Neural cell (in vitro differentiated cells): ENCODE measurements around the gene FMO2. TPM values are rescaled to one million over a fixed set of nuclear protein-coding genes. Genes with fewer than 3 reads are reported as not detected.

ENCODE experiments used
- H2AFZ ChIP-seq: fragments of 200-600, 300-800 bp; sonication (generic), shearing (Covaris generic); 2 replicates; pipeline ENCODE4 v1.6.0; 2014; ENCODE audit warnings: low read depth, mild to moderate bottlenecking, antibody characterized with exemption, low read length, moderate library complexity
- H3F3A ChIP-seq: fragments of 200-600 bp; shearing (Covaris generic); 2 replicates; pipeline ENCODE4 v1.6.1; 2016; ENCODE audit warnings: mild to moderate bottlenecking, moderate library complexity, mixed read lengths, antibody characterized with exemption, low read length; ENCODE audit not compliant: insufficient read depth, poor library complexity, severe bottlenecking
- H3K27ac ChIP-seq: fragments of 200-600, 300-800 bp; sonication (generic), shearing (Covaris generic); 2 replicates; pipeline ENCODE4 v1.5.1; 2014; ENCODE audit warnings: mild to moderate bottlenecking, low read length, moderate library complexity
- H3K27me3 ChIP-seq: fragments of 300-800, 200-600 bp; sonication (generic), shearing (Covaris generic); 2 replicates; pipeline ENCODE4 v1.6.0; 2014; ENCODE audit warnings: mild to moderate bottlenecking, low read depth, low read length, moderate library complexity; ENCODE audit not compliant: insufficient read depth
- H3K36me3 ChIP-seq: fragments of 300-800, 200-600 bp; sonication (generic), shearing (Covaris generic); 2 replicates; pipeline ENCODE4 v1.5.1; 2014; ENCODE audit warnings: mild to moderate bottlenecking, antibody characterized with exemption, low read length, moderate library complexity; ENCODE audit not compliant: insufficient read depth
- H3K4me2 ChIP-seq: fragments of 300-800, 200-600 bp; sonication (generic), shearing (Covaris generic); 2 replicates; pipeline ENCODE4 v1.6.0; 2014; ENCODE audit warnings: mild to moderate bottlenecking, low read length
- H3K4me3 ChIP-seq: fragments of 300-800, 200-600 bp; sonication (generic), shearing (Covaris generic); 2 replicates; pipeline ENCODE4 v1.5.1; 2014; ENCODE audit warnings: mild to moderate bottlenecking, low read length, moderate library complexity
- H3K79me2 ChIP-seq: fragments of 200-600 bp; shearing (Covaris generic); replicated peaks from 2 replicates; pipeline ENCODE4 v1.6.0; 2014; ENCODE audit warnings: mild to moderate bottlenecking, low read length, moderate library complexity; ENCODE audit not compliant: insufficient read depth
- H3K9ac ChIP-seq: fragments of 300-800, 200-600 bp; sonication (generic), shearing (Covaris generic); 2 replicates; pipeline ENCODE4 v1.6.1; 2016; ENCODE audit warnings: mild to moderate bottlenecking, low read length, mixed read lengths
- H3K9me2 ChIP-seq: fragments of 200-600 bp; shearing (Covaris generic); 2 replicates; pipeline ENCODE4 v1.6.1; 2016; ENCODE audit warnings: mild to moderate bottlenecking, low read length, mixed read lengths; ENCODE audit not compliant: insufficient read depth
- H3K9me3 ChIP-seq: fragments of 200-600, 300-800 bp; sonication (generic), shearing (Covaris generic); 2 replicates; pipeline ENCODE4 v1.6.1; 2016; ENCODE audit warnings: mild to moderate bottlenecking, mixed run types, low read length, moderate library complexity, mixed read lengths
- H4K20me1 ChIP-seq: fragments of 200-600 bp; shearing (Covaris generic); 2 replicates; pipeline ENCODE4 v1.6.1; 2016; ENCODE audit warnings: mild to moderate bottlenecking, mixed run types; ENCODE audit not compliant: insufficient read depth
- CTCF ChIP-seq: fragments of 450-650 bp; IDR thresholded peaks from 2 replicates; pipeline ENCODE4 v1.5.1; 2014; ENCODE audit warnings: antibody characterized with exemption, mild to moderate bottlenecking, moderate library complexity; ENCODE audit not compliant: poor library complexity, severe bottlenecking
- EP300 ChIP-seq: fragments of 450-650 bp; conservative IDR thresholded peaks from 2 replicates; pipeline ENCODE4 v1.6.1; 2014; ENCODE audit warnings: antibody characterized with exemption, mild to moderate bottlenecking, moderate library complexity; ENCODE audit not compliant: poor library complexity, severe bottlenecking
- EZH2 ChIP-seq: fragments of 200-600, 300-800 bp; shearing (Covaris generic), sonication (generic); IDR thresholded peaks from 2 replicates; pipeline ENCODE4 v1.6.1; 2014; ENCODE audit warnings: antibody characterized with exemption, low read length, borderline replicate concordance, mild to moderate bottlenecking; ENCODE audit not compliant: insufficient read depth, poor library complexity, severe bottlenecking
- MXI1 ChIP-seq: fragments of 450-650 bp; conservative IDR thresholded peaks from 2 replicates; pipeline ENCODE4 v1.6.1; 2014; ENCODE audit warnings: antibody characterized with exemption, mild to moderate bottlenecking; ENCODE audit not compliant: poor library complexity, severe bottlenecking
- POLR2AphosphoS5 ChIP-seq: IDR thresholded peaks from 2 replicates; pipeline ENCODE4 v1.6.1; 2012
- RAD21 ChIP-seq: fragments of 450-650 bp; conservative IDR thresholded peaks from 2 replicates; pipeline ENCODE4 v1.6.1; 2014; ENCODE audit warnings: antibody characterized with exemption, mild to moderate bottlenecking, moderate library complexity
- REST ChIP-seq: IDR thresholded peaks from 2 replicates; pipeline ENCODE4 v1.6.1; 2012; ENCODE audit warnings: borderline replicate concordance
- SMC3 ChIP-seq: fragments of 450-650 bp; conservative IDR thresholded peaks from 2 replicates; pipeline ENCODE4 v1.6.1; 2014; ENCODE audit warnings: antibody characterized with exemption, mild to moderate bottlenecking, moderate library complexity; ENCODE audit not compliant: poor library complexity
- TAF1 ChIP-seq: IDR thresholded peaks from 2 replicates; pipeline ENCODE4 v1.6.1; 2012; ENCODE audit warnings: low read depth
- polyA plus RNA-seq: library from polyadenylated mRNA; depleted of rRNA; stranded (reverse); fragments of >200 nt; gene quantifications from 2 replicates; pipeline ENCODE4 v1.2.3, GENCODE V29; 2014

FMO2 gene
- polyA plus RNA-seq, 1 donor from 2014 or later, result not detected

- TF ChIP-seq POLR2AphosphoS5 (no peak), TAF1 (no peak), MXI1 (no peak), SMC3 (no peak), RAD21 (no peak), REST (no peak), CTCF (no peak), EP300 (no peak), EZH2 (no peak)
- Histone ChIP-seq H3K79me2 (no peaks in the 10 kb centered on the region), H3F3A (no peaks in the 10 kb centered on the region), H3K9me2 (no peaks in the 10 kb centered on the region), H3K9me3 (no peaks in the 10 kb centered on the region), H3K36me3 (no peaks in the 10 kb centered on the region), H3K9ac (no peak overlapping the region), H3K27ac (no peak overlapping the region), H4K20me1 (no peaks in the 10 kb centered on the region), H3K4me3 (no peak overlapping the region), H3K27me3 (no peaks in the 10 kb centered on the region), H3K4me2 (no peak overlapping the region), H2AFZ (no peak overlapping the region)
Measured at GRCh38 chr1:171254859-171255258, 69.8 kb downstream of the FMO2 start.

GRCh38 chr1:171256940-171257606, 72.0 kb downstream of the FMO2 start:
- no peak overlapping the region for H2AFZ ChIP-seq
- no peak overlapping the region for H3K4me2 ChIP-seq
- no peaks in the 10 kb centered on the region for H3K27me3 ChIP-seq
- H3K9ac ChIP-seq, result no peak overlapping the region
- no peaks in the 10 kb centered on the region for H3F3A ChIP-seq
- H3K9me2 ChIP-seq, result no peaks in the 10 kb centered on the region
- no peaks in the 10 kb centered on the region for H4K20me1 ChIP-seq
- H3K9me3 ChIP-seq, result no peaks in the 10 kb centered on the region
- H3K4me3 ChIP-seq, result no peak overlapping the region
- TF ChIP-seq POLR2AphosphoS5, result no peak
- no peak for TF ChIP-seq SMC3
- TF ChIP-seq EP300, result no peak
- TF ChIP-seq TAF1, result no peak
- no peak for TF ChIP-seq MXI1
- TF ChIP-seq CTCF, result no peak
- no peak for TF ChIP-seq REST
- no peak for TF ChIP-seq RAD21
- no peak for TF ChIP-seq EZH2
- no peak overlapping the region for H3K27ac ChIP-seq
- H3K79me2 ChIP-seq, result no peaks in the 10 kb centered on the region
- no peaks in the 10 kb centered on the region for H3K36me3 ChIP-seq
